Activated T-cell treated with anti-CD3 and anti-CD28 coated beads for 48 hours (primary cell): ENCODE results near the gene PTEN.

Experiments
- DNase-seq: peaks from one replicate; pipeline ENCODE4 v3.0.0-alpha.2; 2020; ENCODE audit warnings: low read depth

PTEN gene

DNA sequence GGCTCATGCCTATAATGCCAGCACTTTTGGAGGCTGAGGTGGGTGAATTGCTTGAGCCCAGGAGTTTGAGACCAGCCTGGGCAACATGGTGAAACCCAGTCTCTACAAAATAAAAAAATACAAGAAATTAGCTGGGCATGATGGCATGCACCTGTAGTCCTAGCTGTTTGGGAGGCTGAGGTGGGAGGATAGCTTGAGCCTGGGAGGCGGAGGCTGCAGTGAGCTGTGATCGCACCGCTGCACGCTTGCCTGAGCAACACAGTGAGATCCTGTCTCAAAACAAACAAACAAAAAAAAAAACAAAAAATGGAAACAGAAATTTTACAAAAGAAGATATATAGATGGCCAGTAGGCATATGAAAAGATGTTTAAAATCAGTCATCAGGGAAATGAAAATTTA, 57.1 kb downstream of the PTEN start:
- no peak for DNase-seq

GRCh38 chr10:87921931-87922688, 58.7 kb downstream of the PTEN start:
- DNase-seq = no peak

DNA sequence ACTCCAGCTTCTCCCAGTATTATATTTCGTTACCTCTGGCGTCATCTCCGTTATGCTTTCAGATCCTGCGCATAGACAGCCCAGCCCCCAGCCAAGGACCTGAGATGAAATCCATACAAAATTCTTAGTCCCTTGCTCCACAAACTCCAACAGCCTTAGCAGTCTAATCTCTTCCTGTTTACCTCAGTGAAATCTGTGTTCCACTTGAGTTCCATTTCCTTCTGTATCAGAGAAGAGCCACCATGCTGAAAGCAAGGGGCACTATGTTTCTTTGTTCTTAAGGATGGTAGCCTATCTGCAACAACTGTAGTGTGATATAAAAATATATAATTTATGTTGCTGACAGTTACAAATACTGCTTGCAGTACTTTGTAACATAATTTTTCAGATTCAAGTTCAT, 59.8 kb downstream of the PTEN start:
- DNase-seq = no peak

GRCh38 chr10:87925570-87925969, 62.1 kb downstream of the PTEN start:
- DNase-seq = no peak

DNA sequence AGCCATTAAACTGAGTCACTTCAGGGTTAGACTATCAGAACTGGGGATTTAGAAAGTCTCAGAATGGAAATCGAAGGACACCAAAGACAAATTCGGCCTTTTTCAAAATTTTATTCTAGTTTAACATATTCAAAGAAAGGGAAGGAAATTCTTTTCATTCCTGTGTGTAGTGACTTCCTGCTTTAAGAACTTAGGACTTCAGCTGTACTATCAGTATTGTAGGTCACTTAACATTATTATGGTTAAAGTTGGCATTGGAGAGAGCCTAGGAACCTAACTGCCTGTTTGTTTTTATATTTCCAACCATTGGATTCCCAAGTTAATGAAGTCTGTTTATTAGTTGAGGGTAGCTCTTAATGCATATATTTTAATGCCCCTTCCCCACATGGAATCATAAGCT, 63.7 kb downstream of the PTEN start:
- no peak for DNase-seq

GRCh38 chr10:87928996-87929395, 65.6 kb downstream of the PTEN start:
- no peak for DNase-seq

DNA sequence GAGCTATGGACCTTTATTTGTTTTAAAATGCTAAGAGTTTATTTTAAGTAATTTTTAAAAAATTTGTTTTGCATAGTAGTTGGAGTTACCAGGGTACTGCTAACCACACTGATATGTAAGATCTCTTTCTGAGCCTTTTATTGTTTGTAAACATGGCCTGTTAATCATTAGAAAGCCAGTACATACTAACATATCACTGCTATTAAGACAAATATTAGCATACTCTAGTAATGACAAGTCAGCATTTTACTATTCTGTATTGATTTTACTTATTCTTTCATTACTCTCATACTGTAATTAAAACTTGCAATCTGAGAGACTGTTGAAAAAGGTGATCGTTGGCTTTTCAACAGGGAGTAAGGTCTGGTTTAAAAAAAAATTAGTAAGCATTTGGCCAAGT, 66.7 kb downstream of the PTEN start:
- no peak for DNase-seq

GRCh38 chr10:87930934-87931835, 67.8 kb downstream of the PTEN start:
- DNase-seq = no peak

DNA sequence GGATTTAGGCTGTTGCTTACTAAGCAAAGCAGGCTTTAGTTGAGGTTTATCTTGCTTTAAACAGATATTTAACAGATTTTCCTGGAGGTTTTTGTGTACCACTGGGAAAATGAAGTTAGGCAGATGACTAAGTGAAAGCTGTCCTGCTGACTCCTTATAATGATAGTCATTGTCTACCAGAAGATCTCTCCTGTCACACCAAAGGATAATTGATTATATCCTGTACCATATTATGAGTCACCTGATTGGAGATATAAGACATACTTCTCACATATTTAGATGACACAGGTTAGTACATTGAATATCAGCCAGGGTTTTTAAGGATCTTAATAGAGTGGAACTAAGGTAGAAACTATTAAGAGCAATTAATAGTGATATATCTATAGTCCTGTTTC, 68.4 kb downstream of the PTEN start:
- DNase-seq = no peak

GRCh38 chr10:87935290-87936141, 72.1 kb downstream of the PTEN start:
- DNase-seq = no peak

- DNase-seq = no peak
These were observed 76.8 kb downstream of the PTEN start for GRCh38 chr10:87940210-87940609.

DNA sequence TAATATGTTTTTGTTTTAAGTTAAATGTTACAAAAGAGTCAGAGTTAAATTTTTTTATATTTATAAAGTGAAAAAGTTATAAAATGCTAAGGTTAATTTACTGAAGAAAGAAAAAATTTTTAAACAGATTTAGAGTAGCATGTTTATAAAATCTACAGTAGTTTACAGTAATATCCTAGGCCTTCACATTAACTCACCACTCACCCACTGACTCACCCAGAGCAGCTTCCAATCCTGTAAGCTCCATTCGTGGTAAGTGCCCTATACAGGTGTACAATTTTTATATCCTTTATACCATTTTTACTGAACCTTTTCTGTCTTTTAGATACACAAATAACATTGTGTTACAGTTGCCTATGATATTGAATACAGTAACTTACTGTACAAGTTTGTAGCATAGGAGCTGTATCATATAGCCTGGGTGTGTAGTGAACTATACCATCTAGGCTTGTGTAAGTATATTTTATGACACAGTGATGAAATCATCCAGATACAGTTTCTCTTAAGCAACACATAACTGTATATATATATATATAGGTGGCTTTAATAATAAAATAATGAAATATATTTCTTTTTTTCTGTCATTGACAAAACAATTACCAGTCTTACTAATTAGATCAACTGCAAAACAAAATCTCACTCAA, 79.6 kb downstream of the PTEN start:
- no peak for DNase-seq

DNA sequence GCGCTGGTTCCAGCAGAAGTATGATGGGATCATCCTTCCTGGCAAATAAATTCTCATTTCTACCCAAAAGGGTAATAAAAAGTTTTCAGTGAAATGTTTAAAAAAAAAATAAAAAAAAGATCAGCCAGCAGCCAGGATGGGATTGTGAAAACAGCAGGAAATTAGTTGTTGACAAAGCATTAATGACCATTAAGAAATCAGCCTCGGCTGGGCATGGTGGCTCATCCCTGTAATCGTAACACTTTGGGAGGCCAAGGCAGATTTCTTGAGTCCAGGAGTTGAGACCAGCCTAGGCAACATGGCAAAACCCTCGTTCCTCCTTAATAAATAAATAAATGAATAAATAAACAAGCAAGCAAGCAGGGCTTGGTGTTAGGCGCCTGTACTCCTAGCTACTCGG, 82.6 kb downstream of the PTEN start:
- DNase-seq = no peak

GRCh38 chr10:87952612-87953011, 89.2 kb downstream of the PTEN start:
- no peak for DNase-seq

- DNase-seq = no peak
These were observed 92.6 kb downstream of the PTEN start for GRCh38 chr10:87956055-87956454.

DNA sequence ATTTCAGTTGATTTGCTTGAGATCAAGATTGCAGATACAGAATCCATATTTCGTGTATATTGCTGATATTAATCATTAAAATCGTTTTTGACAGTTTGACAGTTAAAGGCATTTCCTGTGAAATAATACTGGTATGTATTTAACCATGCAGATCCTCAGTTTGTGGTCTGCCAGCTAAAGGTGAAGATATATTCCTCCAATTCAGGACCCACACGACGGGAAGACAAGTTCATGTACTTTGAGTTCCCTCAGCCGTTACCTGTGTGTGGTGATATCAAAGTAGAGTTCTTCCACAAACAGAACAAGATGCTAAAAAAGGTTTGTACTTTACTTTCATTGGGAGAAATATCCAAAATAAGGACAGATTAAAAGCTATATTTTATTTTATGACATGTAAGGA, 94.3 kb downstream of the PTEN start:
- no peak for DNase-seq

DNA sequence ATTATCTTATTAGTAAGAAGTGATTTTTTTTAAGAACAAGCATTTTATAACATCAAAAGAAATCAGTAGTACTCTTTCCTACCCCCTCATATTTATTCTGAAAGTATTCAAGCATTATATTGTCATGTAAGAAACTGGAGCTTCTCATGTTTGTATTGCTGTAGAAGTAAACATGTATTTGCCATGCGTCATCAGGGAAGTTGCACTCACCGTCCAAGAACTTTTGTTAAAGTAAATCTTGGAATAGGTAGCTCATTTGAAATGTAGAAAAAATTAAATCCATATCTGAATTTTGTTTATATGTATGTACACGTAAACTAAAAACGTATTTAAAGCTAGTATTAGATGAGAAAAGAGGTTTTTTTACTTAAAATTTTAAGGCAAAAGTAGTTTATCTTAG, 96.8 kb downstream of the PTEN start:
- no peak for DNase-seq

DNA sequence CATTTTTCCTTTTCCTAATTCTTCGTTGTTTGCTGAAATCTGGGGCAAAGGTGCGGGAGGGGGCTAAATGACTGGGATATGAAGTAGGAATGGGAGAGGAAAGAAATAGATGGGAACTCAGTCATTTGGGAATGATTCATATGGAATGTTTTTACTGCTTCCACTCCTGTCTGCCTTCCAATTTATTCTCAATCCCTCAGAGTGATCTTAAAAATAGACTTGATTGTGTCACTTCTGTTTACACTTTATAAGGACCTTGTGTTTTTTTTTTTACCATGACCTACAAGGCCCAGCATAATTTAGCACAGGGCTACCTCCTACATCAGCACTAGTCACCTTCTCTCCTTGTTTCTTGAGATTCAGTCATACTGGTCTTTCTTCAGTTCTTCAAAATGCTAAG, 97.9 kb downstream of the PTEN start:
- no peak for DNase-seq

- DNase-seq = no peak
These were observed 103.0 kb downstream of the PTEN start for GRCh38 chr10:87966459-87966858.

- DNase-seq = no peak
These were observed 110.2 kb downstream of the PTEN start for GRCh38 chr10:87973635-87974034.

GRCh38 chr10:87974130-87974529, 110.7 kb downstream of the PTEN start:
- no peak for DNase-seq

- no peak for DNase-seq
These were observed 111.3 kb downstream of the PTEN start for GRCh38 chr10:87974769-87975168.
